Lower leg skin (tissue), 4 donors: ENCODE data around the gene CSMD2. TPM values are rescaled to one million over a fixed set of nuclear protein-coding genes. Genes with fewer than 3 reads are reported as not detected.
"Not testable (repeated sequence)": the region's sequence is repeated elsewhere in the genome, so short reads cannot be mapped to it uniquely, and the experiment has no call there.

Experiments
- DNase-seq, 2 donors: peaks; one replicate each; pipeline ENCODE4 v3.0.0-alpha.2; 2019; ENCODE audit warnings: low spot score in 2 of 2
- H3K4me3 ChIP-seq: fragments of 200-600 bp; sonication (generic); 2 replicates; pipeline ENCODE4 v1.5.1; 2017; ENCODE audit warnings: mild to moderate bottlenecking, low read depth; ENCODE audit not compliant: poor library complexity, severe bottlenecking
- POLR2A ChIP-seq, 2 donors: fragments of 450-650 bp; IDR thresholded peaks; one replicate each; pipeline ENCODE4 v1.6.1; 2016 to 2017; ENCODE audit warnings: antibody characterized with exemption in 2 of 2, mild to moderate bottlenecking in 1 of 2, moderate library complexity in 1 of 2
- WGBS, 2 donors: methylation state at CpG; one replicate each; pipeline ENCODE4 v1.1.5; 2018; 5-methylcytosine and 5-hydroxymethylcytosine counted together
- intact Hi-C: fragments of 100-400 bp; cut with DNase I; formaldehyde crosslinking; loops from one replicate; pipeline ENCODE4 v1.15.0; 2023; ENCODE audit warnings: low total_unique reads
- total RNA-seq, 4 donors: library from RNA; depleted of rRNA; stranded (reverse); fragments of >200 nt; gene quantifications; one replicate each; pipeline ENCODE4 v1.1.0, GENCODE V29; 2016
- TF ChIP-seq, protein P1 (sequence below), 3 donors: fragments of 450-650 bp; IDR thresholded peaks; one replicate each; pipeline ENCODE4 v1.5.1; 2016; ENCODE audit warnings: antibody characterized with exemption in 3 of 3, mild to moderate bottlenecking in 3 of 3, moderate library complexity in 2 of 3

CSMD2 gene
- total RNA-seq, 4 donors from 2014 or later, result 0.11 to 1.0 TPM; not detected in 2

DNA sequence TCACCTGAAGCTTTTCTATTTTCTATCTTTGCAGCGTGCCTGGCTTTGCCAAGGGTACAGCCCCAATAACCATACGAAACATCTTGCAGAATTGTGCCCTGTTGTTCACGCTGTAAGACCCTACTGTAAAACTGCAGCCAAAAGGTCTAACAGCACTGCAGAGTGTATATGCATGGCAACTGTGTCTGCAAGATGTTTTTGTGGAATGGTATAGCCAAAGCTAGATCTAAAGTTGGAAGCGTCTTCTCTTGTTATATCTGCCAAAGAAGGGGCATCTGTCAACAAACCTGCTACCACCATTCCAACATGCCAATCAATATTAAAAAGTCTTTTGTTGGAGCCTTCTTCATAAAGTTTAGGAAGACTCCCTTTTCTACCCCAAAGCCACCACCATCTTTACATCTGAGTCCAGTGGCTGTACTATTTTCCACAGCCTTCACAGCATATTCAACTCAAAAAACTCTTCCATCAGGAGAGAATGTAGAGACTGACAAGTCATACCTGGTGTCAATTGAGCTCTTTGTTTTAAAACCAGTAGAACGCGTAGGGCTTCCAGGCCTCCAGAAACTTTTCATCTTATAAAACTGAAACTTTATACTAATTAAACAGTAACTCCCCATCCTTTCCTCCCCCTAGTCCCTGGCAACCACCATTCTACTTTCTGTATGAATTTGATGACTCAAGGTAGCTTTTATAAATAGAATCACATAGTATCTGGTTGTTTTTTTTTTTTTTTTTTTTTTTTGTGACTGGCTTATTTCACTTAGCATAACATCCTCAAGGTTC is 652.6 kb downstream of the CSMD2 start:
- DNase-seq, result no peak
- 82 to 84% methylated on average over 6 of the region's 6 CpGs for WGBS, 2 donors
- TF ChIP-seq POLR2A (IDR thresholded peaks at IDR 0.05), result no peak
- TF ChIP-seq, protein P1, sequence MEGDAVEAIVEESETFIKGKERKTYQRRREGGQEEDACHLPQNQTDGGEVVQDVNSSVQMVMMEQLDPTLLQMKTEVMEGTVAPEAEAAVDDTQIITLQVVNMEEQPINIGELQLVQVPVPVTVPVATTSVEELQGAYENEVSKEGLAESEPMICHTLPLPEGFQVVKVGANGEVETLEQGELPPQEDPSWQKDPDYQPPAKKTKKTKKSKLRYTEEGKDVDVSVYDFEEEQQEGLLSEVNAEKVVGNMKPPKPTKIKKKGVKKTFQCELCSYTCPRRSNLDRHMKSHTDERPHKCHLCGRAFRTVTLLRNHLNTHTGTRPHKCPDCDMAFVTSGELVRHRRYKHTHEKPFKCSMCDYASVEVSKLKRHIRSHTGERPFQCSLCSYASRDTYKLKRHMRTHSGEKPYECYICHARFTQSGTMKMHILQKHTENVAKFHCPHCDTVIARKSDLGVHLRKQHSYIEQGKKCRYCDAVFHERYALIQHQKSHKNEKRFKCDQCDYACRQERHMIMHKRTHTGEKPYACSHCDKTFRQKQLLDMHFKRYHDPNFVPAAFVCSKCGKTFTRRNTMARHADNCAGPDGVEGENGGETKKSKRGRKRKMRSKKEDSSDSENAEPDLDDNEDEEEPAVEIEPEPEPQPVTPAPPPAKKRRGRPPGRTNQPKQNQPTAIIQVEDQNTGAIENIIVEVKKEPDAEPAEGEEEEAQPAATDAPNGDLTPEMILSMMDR (IDR thresholded peaks at IDR 0.05), result no peak
- intact Hi-C loops, result no loop called here
- no peak overlapping the region for H3K4me3 ChIP-seq

DNA sequence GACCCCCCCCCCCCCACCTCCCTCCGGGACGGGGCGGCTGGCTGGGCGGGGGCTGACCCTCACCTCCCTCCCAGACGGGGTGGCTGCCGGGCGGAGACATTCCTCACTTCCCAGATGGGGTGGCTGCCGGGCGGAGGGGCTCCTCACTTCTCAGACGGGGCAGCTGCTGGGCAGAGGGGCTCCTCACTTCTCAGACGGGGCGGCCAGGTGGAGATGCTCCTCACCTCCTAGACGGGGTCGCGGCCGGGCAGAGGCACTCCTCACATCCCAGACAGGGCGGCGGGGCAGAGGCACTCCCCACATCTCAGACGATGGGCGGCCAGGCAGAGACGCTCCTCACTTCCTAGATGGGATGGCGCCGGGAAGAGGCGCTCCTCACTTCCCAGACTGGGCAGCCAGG is 655.8 kb downstream of the CSMD2 start:
- H3K4me3 ChIP-seq, intact Hi-C loops, DNase-seq: not testable (repeated sequence)
- WGBS, 2 donors, result 90 to 100% methylated on average over 10 to 21 of the region's 24 CpGs

GRCh38 chr1:33508151-33508550 is 656.9 kb downstream of the CSMD2 start:
- intact Hi-C loops, result no loop called here
- no peak for DNase-seq
- 75 to 94% methylated on average over 1 of the region's 1 CpG for WGBS, 2 donors
- no peak overlapping the region for H3K4me3 ChIP-seq
- TF ChIP-seq, protein P1 (IDR thresholded peaks at IDR 0.05), result no peak
- no peak for TF ChIP-seq POLR2A (IDR thresholded peaks at IDR 0.05)

DNA sequence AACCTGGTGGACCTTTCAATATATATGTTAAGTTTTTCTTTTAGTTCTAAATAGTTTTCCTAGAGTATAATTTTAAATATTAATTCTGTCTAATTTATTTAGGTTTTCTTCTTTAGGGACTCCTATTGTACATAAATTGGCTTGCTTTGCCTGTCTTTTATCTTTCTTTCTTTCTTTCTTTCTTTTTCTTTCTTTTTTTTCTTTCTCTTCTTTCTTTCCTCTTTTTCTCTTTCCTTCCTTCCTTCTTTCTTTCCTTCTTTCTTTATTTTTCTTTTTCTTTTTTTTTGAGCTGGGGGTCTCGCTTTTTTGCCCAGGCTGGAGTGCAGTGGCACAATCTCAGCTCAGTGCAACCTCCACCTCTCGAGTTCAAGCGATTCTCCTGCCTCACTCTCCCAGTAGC is 657.4 kb downstream of the CSMD2 start:
- no peak overlapping the region for H3K4me3 ChIP-seq
- intact Hi-C loops, result no loop called here
- no peak for TF ChIP-seq POLR2A (IDR thresholded peaks at IDR 0.05)
- TF ChIP-seq, protein P1 (IDR thresholded peaks at IDR 0.05), result no peak
- WGBS, 2 donors, result 96 to 98% methylated on average over 3 of the region's 3 CpGs
- no peak for DNase-seq

- intact Hi-C loops, result no loop called here
- DNase-seq, result no peak
- H3K4me3 ChIP-seq, result no peak overlapping the region
- 63 to 64% methylated on average over 1 of the region's 1 CpG for WGBS, 2 donors
- no peak for TF ChIP-seq POLR2A (IDR thresholded peaks at IDR 0.05)
- TF ChIP-seq, protein P1 (IDR thresholded peaks at IDR 0.05), result no peak
Measured at GRCh38 chr1:33503506-33503905, 661.5 kb downstream of the CSMD2 start.

DNA sequence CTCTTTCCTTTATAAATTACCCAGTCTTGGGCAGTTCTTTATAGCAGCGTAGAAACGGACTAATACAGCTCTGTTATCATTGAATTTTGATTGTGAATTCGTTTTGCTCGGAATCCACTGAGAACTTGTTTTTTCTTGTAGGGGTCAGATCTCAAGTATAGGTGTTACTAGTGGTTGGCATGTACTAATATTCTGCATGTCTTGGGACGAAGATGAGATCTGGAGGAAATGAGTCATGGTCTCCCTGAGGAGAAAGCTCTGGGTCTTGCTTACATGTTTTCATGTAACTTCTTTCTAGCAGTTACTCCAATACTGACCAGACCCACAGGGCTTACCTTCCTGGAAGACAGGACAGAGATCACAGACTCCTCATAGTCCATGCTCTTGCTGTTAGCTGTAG is 662.3 kb downstream of the CSMD2 start:
- WGBS, 2 donors, result 55 to 80% methylated on average over 5 of the region's 5 CpGs
- no peak overlapping the region for H3K4me3 ChIP-seq
- no peak for DNase-seq
- intact Hi-C loops, result no loop called here
- TF ChIP-seq, protein P1 (IDR thresholded peaks at IDR 0.05), result no peak
- TF ChIP-seq POLR2A (IDR thresholded peaks at IDR 0.05), result no peak
